Stimulated activated CD4-positive, alpha-beta T cell treated with anti-CD3 and anti-CD28 coated beads, Interleukin-4, amount 100 ng/mL, for 1 hour (primary cell): ENCODE measurements around the gene CKS2.
"Not testable (repeated sequence)": the region's sequence is repeated elsewhere in the genome, so short reads cannot be mapped to it uniquely, and the experiment has no call there.

Experiments used
- DNase-seq: peaks from one replicate; pipeline ENCODE4 v3.0.0-alpha.2; 2020

Gene CKS2

DNA sequence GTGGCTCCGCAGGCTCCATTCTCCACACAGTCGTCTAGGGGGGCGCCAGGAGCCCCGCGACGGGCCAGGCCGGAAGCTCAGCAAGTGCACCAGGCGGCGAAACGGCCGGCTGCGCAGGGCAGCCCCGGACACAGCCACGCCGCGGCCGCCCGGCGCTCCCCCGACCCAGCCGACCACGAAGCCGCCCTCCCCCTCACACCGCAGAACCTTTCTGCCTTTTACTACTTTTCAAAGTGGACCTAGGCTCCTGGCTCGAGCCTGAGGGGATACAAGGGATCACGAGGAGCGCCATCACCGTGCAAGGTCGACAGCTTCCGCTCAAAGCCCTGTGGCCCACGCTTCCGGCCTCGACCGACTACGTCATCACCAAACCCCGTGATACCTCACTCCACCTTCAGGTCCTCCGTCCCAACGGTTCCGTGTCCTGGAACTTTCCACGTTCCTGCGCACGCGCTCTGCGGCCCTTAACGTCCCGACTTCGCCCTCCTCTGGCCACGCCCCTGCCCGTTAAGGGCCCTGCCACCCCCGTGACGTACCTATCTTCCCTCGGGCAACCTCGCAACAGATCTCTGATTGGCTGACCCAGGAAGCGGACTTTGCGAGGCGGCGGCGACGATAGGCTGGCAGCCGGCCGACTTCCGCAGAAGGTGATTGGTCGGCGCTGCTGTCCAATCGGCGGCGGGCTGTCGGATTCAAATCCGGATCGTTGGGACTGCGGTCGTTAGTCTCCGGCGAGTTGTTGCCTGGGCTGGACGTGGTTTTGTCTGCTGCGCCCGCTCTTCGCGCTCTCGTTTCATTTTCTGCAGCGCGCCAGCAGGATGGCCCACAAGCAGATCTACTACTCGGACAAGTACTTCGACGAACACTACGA lies at the start of gene CKS2:
TSS of gene CKS2 (plus strand) at position 721 of the 871 bp plus-strand sequence. CDS start at position 819, 98 bp downstream.
- peak; percentile 99 for DNase-seq

DNA sequence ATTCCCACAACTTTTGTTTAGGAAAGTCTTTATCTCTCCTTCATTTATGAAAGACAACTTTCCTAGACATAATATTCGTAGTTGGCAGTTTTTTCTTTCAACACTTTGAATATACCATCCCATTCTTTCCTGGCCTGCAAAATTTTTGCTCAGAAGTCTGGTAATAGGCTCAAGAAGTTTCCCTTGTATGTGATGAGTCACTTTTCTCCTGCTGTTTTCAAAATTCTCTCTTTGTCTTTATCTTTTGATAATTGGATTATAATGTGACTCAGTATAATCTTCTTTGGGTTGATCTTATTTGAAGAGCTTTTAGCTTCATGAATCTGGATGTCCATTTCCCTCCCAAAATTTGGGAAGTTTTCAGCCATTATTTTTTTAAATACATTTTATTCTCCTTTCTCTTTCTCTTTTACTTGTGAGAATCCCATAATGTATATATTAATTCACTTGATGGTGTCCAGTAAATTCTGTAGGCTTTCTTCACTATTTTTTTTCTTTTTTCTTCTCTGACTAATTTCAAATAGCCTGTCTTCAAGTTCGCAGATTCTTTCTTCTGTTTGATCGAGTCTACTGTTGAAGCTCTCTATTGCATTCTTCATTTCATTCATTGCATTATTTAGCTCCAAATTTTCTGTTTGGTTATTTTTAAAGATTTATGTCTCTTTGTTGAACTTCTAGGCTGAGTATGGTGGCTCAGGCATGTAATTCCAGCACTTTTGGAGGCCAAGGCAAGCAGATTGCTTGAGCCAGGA lies 37.3 kb upstream of the CKS2 start:
- no peak for DNase-seq

DNA sequence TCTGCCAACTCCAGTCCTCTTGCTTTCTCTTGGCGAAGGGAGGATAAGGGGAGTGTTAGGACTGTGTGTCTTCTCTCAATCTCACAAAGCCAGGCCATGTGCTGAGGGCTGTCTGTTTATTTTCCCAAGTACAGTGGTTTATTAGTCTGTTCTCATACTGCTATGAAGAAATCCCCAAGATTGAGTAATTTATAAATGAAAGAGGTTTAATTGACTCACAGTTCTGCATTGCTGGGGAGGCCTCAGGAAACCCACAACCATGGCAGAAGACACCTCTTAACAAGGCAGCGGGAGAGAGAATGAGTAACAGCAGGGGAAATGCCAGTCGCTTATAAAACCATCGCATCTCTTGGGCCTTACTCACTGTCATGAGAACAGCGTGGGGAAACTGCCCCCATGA lies 36.2 kb upstream of the CKS2 start:
- DNase-seq: no peak

DNA sequence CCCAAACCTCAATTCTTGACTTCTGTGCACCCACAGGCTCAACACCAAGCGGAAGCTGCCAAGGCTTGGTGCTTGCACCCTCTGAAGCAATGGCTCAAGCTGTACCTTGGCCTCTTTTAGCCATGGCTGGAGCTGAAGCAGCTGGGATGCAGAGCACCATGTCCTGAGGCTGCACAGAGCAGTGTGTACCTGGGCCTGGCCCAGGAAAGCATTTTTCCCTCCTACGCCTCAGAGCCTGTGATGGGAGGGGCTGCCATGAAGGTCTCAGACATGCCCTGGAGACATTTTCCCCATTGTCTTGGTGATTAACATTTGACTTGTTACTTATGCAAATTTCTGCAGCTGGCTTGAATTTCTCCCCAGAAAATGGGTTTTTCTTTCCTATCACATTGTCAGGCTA lies 35.0 kb upstream of the CKS2 start:
- DNase-seq: not testable (repeated sequence)

DNA sequence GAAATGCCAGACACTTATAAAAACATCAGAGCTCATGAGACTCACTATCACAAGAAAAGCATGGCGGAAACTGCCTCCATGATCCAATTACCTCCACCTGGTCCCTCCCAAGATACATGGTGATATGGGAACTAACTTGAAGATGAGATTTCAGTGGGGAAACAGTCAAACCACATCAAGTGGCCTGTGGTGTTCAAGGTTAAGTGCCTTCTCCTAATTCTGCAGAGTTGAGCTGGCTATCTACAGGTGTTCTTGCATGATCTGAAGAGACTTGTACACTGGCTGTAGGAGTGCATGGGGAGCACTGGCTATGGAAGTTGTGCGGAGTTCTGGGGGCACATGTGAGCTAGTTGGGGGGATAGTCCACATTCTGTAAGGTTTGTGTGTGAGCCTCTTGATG lies 34.0 kb upstream of the CKS2 start:
- no peak for DNase-seq

DNA sequence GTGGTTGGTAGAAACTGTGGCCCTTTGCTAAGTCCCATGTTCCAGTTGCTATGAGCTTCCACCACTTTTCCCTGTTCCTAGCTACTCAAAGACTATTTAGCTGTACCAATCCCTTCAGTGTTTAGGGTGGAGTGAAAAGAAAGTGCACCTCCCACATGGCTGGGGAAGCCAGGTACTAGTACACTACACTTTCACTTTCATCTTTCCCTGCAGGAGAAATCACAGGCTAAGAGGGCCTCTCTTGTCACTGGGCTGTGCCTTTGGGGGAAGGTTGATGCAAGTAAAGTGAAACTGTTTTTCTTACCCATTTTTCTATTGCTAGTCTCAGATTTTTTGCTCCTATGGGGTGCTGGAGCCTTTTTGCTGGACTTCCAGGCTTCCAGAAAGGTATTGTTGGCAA lies 33.5 kb upstream of the CKS2 start:
- no peak for DNase-seq

DNA sequence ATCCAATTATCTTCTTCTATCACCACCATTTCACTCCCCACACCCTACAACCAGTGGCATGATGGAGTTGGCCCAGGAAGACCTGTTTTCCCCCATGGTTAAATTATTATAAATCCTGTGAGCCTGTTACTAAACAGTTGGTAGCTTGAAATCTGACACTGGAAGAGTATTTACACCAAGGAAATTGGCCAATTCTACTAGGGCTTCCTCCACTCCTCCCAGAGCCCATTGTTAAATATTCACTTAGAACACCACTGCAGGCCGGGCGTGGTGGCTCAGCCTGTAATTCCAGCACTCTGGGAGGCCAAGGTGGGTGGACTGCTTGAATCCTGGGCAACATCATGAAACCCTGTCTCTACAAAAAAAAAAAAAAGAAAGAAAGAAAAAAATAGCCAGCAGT lies 32.4 kb upstream of the CKS2 start:
- DNase-seq: no peak

DNA sequence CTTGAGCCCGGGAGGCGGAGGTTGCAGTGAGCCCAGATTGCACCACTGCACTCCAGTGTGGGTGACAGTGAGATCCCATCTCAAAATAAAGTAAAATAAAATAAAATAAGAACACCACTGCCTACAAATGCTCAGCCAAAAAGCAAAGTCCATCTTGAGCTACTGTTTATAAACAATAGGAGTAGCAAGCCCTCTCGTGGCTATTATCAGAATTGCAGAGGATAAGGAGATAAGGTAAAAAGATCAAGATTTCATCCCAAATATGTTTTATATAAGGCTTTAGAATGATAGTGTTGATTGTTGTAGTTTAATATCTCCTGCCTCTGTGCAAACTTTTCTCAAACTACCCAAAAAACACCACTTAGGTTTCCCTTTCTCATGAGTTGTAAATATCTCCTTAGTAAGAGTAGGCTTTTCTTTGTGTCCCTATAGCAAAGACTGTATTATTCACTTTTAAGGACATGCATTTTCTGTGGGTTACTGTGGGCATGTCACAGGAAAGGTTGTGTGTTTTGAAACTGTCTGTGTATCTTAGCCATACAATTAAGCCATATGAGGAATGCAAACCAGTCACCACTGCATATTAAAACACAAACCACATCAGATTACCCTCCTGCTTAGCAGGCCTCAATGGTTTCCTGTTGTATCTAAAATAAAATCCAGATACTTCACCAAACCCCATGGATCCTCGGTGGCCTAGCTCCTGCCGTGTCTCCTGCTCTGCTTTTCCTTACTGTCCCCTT lies 31.8 kb upstream of the CKS2 start:
- DNase-seq: no peak

DNA sequence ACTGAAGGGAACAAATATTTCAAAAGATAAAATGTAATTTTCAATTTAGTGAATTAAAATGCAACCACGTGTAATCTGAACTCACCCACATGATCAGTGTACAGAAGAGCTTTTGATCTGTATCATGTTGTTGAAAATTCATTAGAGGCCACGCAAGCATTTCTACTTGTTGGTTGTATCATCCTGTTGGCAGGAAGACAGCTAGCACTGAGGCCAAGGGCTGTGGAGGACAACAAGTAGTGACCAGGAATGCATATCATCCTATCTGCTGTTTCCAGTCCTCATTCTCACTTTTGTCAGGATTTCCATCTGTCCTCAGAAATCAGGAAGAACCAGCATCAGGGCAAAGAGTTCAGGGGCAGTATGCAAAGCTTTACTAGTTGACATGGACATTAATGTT lies 29.9 kb upstream of the CKS2 start:
- no peak for DNase-seq

DNA sequence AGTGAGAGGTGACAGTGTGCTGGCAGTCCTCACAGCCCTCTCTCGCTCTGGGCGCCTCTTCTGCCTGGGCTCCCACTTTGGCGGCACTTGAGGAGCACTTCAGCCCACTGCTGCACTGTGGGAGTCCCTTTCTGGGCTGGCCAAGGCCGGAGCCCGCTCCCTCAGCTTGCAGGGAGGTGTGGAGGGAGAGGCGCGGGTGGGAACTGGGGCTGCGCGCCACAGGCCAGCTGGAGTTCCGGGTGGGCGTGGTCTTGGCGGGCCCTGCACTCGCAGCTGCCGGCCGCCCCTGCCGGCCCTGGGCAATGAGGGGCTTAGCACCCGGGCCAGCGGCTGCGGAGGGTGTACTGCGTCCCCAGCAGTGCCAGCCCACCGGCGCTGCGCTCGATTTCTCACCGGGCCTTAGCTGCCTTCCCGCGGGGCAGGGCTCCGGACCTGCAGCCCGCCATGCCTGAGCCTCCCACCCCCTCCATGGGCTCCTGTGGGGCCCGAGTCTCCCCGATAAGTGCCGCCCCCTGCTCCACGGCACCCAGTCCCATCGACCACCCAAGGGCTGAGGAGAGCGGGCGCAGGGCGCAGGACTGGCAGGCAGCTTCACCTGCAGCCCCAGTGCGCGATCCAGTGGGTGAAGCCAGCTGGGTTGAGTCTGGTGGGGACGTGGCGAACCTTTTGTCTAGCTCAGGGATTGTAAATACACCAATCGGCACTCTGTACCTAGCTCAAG lies 28.6 kb upstream of the CKS2 start:
- DNase-seq: peak; percentile 2

DNA sequence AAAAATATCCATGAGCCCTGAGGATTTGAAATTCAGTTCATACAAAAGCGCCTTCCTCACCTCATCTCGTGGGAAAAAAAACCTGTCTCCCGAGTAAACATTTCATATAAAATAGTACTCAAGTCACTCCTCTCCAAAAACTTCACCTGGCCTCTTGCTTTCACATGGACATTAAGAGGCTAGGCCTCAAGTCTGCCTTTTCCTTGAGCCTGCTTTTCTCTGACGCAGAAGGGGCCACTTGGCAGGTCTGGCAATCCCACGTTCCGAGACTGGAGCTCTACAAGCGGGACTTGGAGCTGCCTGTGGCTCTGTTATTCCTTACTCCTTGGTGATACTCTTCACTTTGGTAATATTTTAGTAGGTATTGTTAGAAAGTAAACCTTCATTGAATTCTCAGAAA lies 26.9 kb upstream of the CKS2 start:
- DNase-seq: no peak

DNA sequence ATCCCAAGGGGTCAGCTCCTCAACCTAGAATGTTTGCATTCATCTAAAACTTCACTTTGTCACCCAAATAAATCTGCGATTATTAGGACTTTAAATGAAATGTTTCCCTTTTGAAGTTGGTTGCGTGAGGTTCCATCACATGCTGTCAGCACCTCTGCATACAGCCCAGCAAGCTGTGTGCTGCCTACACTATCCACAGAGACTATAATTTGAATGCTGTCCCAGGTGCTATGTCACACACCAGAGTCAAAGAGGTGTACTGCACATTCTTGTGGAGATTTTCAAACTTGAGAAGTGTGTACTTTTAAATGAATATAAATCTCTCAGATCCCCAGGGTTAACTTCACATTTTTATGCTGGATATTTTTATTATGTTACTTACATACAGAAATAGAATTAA lies 19.3 kb upstream of the CKS2 start:
- no peak for DNase-seq

DNA sequence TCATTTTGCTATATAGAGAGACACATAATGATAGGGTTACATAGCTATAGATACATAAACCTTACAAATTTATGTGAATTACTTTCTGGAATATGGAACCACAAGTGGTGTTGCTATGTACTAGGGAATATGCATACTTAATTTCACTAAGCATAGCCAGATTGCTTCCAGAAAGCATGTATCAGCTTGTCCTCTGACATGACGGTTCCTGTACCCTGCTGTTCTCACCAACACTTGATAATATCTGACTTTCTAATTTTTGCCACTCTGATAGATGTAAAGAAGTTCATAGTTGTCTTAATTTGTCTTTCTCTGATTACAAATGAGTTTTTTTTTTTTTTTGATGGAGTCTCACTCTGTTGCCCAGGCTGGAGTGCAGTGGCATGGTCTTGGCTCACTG lies 18.0 kb upstream of the CKS2 start:
- DNase-seq: no peak

DNA sequence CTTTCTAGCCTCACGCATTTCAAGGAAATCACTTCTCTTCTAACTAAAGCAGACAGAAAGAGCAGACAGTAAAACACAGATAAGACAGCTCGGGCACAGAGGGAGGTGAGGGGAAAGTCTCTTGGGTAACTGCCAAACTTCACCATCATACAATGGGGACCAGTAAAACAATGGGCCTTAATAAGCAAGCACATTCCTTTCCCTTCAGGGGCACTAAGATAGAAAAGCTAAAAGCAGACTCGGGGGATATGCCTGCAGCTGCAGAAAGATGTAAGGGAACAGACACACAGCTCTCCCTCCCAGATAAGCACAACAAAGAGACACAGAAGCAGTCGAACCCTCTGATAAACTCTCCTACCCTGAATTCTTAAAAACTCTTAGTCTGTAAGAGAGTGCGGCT lies 15.6 kb upstream of the CKS2 start:
- no peak for DNase-seq

DNA sequence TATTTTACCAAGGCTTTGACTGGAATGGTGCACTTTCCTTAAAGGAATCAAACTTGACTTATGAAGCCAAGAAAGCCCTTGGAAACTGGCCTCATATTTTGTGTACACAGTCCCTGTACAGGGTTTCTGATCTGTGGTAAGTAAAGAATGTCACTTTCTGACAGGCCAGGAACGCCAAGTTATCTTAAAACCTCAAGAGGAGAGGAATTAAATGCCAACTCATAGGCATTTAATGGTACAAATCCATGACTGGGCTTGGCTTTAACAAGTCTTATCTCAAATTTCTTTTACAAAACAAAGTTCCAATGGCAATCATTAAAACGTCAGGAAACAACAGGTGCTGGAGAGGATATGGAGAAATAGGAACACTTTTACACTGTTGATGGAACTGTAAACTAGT lies 9.0 kb upstream of the CKS2 start:
- DNase-seq: not testable (repeated sequence)

DNA sequence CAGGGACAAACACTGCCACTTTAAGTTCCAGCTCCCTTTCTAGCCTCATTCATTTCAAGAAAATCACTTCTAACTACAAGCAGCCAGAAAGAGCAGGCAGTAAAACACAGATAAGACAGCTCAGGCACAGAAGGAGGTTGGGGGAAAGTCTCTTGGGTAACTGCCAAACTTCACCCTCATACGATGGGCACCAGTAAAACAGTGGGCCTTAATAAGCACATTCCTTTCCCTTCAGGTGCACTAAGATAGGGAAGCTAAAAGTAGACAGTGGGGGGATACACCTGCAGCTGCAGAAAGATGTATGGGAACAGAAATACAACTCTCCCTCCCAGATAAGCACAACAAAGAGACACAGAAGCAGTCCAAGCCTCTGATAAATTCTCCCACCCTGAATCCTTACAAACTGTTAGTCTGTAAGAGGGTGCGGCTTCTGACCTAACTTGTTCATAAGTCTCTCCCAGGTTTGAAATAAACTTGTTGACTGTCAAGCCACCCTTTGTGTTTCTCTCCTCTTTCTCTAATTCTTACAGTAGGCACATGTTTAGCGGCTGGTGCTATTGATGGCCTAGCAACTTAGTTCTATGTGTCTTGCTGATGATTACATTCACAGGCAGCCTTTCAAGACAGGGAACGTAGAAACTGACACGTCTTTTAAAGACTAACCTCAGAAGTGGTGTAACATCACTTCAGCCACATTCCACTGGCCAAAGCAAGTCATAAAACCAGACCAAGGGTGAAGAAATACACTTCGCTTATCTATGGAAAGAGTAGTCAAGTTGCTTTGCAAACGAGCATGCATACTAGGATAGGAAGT lies 6.8 kb upstream of the CKS2 start:
- DNase-seq: no peak

DNA sequence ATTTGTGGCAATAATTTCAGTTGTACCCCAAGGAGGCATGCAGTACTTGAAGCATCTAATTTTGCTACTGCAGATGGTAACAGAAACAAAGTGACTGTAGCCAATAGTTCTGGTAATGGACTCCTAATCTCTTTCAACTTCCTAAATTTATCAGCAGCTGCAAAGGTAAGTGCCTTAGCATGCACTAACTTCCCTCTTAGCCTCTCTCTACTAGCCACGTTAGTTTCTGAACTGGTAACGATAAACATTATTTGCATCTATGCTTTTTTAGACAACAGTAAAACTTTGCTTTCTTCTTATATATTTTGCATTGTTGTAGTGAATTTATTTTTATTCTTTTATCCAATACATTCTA lies 6.2 kb upstream of the CKS2 start:
- DNase-seq: no peak

DNA sequence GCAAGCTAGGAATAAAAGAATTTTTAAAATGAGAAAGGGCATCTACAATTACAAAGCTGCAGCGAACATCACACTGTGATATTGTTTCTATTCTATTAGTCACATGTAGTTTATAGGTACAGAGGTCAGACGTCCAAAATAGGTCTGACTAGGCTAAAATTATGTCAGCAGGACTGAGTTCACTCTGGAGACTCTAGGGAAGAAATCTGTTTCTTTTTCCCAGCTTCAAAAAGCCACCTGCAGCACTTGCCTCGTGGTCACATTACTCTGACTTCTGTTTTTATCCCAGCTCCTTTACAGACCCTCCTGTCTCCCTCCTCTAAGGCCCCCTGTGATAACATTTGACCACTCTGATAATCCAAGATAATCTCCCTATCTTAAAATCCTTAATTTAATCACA lies 5.1 kb upstream of the CKS2 start:
- no peak for DNase-seq

DNA sequence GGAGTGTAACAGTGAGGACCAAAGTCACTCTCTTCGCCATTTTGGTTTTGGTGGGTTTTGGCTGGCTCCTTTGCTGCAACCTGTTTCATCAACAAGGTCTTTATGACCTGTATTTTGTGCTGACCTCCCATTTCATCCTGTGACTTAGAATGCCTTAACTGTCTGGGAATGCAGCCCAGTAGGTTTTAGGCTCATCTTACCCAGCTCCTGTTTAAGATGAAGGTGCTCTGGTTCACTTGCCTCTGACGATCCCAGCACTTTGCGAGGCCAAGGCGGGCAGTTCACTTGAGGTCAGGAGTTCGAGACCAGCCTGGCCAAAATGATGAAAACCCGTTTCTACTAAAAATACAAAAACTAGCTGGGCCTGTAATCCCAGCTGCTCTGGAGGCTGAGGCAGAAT lies 1.8 kb upstream of the CKS2 start:
- DNase-seq: no peak

DNA sequence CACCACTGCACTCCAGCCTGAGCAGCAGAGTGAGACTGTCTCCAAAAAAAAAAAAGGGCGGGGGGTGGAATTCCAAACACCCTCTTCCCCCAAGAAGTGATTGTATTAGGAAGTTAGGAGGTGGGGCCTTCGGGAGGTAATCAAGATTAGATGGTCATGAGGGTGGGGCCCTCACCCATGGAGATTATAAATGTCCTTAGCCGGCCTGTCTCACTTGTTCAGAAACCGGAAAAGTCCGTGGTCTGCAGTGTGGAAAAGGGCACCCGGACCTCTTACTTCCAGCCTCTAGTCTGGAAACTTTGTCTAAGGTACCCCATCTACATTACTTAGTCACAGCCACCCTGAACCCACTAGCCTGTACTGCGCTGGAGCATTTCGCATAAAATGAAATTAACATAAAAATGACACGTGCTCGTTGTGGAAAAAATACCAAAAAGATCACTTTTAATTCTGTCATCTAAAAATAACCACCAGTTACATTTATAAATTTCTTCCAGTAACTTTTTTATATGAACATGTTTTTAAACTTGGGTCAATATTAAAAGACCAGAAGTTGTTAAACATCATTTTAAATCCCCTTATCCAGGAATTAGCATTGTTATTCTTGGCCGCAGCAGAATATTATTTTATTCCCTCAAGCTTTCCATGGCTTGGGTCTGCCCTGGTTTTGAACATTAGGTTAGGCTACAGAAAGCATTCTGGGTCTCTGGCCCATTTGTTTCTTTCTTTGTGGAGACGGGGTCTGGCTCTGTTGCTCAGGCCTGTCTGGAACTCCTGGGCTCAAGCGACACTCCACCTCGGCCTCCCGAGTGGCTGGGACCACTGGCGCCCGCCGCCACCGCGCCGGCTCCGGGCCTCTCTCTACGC lies 1.2 kb upstream of the CKS2 start:
- DNase-seq: no peak
